A549 (cell line): ENCODE measurements around the gene SNCB. TPM values are rescaled to one million over a fixed set of nuclear protein-coding genes. Genes with fewer than 3 reads are reported as not detected.

ENCODE experiments used
- ATAC-seq, 2 experiments: fragments of 200-7000 bp in 1 of 2; fragments of >200 bp in 1 of 2; cut with Nextera tagmentation in 1 of 2; cut with Tn5 transposase in 1 of 2; 3 replicates each; pipeline versions ENCODE4 v1.8.0 to v1.9.1; 2018 to 2020; ENCODE audit warnings: mild to moderate bottlenecking in 1 of 2, moderate library complexity in 1 of 2
- CTCF ChIA-PET: fragments of 300-600 bp; sonication (Branson Sonifier 250); formaldehyde crosslinking; extraction: SDS; loops from one replicate; lab custom pipeline; 2021; ENCODE audit warnings: antibody characterized with exemption, inconsistent platforms; lab: Yijun Ruan, JAX
- POLR2A ChIA-PET: fragments of 350-600 bp; formaldehyde crosslinking; extraction: SDS; loops from one replicate; lab custom pipeline; 2021; ENCODE audit warnings: antibody characterized with exemption, inconsistent platforms; lab: Yijun Ruan, JAX
- DNase-seq, 2 experiments: peaks; one replicate each; pipeline versions ENCODE4 v3.0.0 to v3.0.0-alpha.2; 2011 to 2016; ENCODE audit warnings: low read depth in 1 of 2, low spot score in 1 of 2
- FAIRE-seq: peaks from 2 replicates; lab custom pipeline; 2011; peaks lifted over from hg19 to GRCh38; lab: Jason Lieb, UNC
- H3K27ac ChIP-seq, 2 experiments: fragments of >200 bp; sonication (Bioruptor Twin); formaldehyde crosslinking; 3 replicates each; pipeline ENCODE4 v1.5.1; 2016 to 2017
- H3K4me1 ChIP-seq: fragments of >200 bp; sonication (Bioruptor Twin); formaldehyde crosslinking; 3 replicates; pipeline ENCODE4 v1.6.1; 2016
- H3K4me2 ChIP-seq: fragments of >200 bp; sonication (Bioruptor Twin); formaldehyde crosslinking; 3 replicates; pipeline ENCODE4 v1.6.1; 2016
- H3K4me3 ChIP-seq: fragments of >200 bp; sonication (Bioruptor Twin); formaldehyde crosslinking; 3 replicates; pipeline ENCODE4 v1.5.1; 2016
- H3K9me3 ChIP-seq: fragments of >200 bp; sonication (Bioruptor Twin); formaldehyde crosslinking; 3 replicates; pipeline ENCODE4 v1.6.1; 2016
- BCL3 ChIP-seq: fragments of >200 bp; sonication (Bioruptor Twin); formaldehyde crosslinking; IDR thresholded peaks from 3 replicates; pipeline ENCODE4 v1.6.1; 2016
- CBX2 ChIP-seq: fragments of 200-600 bp; sonication (generic); IDR thresholded peaks from 2 replicates; pipeline ENCODE4 v1.6.1; 2016; ENCODE audit warnings: low read depth, mild to moderate bottlenecking, borderline replicate concordance
- CBX8 ChIP-seq: fragments of 200-600 bp; sonication (generic); IDR thresholded peaks from 2 replicates; pipeline ENCODE4 v1.6.1; 2016
- CHD4 ChIP-seq: fragments of 200-600 bp; sonication (generic); IDR thresholded peaks from 2 replicates; pipeline ENCODE4 v1.6.1; 2016; ENCODE audit warnings: antibody characterized with exemption, mild to moderate bottlenecking, borderline replicate concordance
- ELK1 ChIP-seq: fragments of 150-350 bp; IDR thresholded peaks from 2 replicates; pipeline ENCODE4 v1.6.1; 2014; ENCODE audit warnings: low read depth, mild to moderate bottlenecking, low read length
- GATA3 ChIP-seq: IDR thresholded peaks from 2 replicates; pipeline ENCODE4 v1.6.1; 2012; ENCODE audit warnings: borderline replicate concordance
- HDAC2 ChIP-seq: fragments of 200-600 bp; sonication (generic); IDR thresholded peaks from 2 replicates; pipeline ENCODE4 v1.6.1; 2016
- HEYL ChIP-seq: fragments of 250-450 bp; sonication (Bioruptor Pico); IDR thresholded peaks from 2 replicates; pipeline ENCODE4 v1.8.0; 2021; ENCODE audit warnings: mild to moderate bottlenecking, moderate library complexity
- HOXA7 ChIP-seq: fragments of 250-450 bp; sonication (Bioruptor Pico); IDR thresholded peaks from 2 replicates; pipeline ENCODE4 v1.5.0; 2020; ENCODE audit warnings: mild to moderate bottlenecking, moderate library complexity
- HOXB13 ChIP-seq: fragments of 250-450 bp; sonication (Bioruptor Pico); IDR thresholded peaks from 2 replicates; pipeline ENCODE4 v1.5.0; 2020; ENCODE audit warnings: low read depth, mild to moderate bottlenecking, moderate library complexity
- JUN ChIP-seq, 2 experiments: fragments of >200 bp; sonication (Bioruptor Twin); formaldehyde crosslinking; IDR thresholded peaks; 2 replicates in 1 of 2; 3 replicates in 1 of 2; pipeline ENCODE4 v1.6.1; 2016 to 2017
- KDM1A ChIP-seq: fragments of 200-600 bp; sonication (generic); IDR thresholded peaks from 2 replicates; pipeline ENCODE4 v1.6.1; 2016; ENCODE audit warnings: low read depth, mild to moderate bottlenecking
- KDM5A ChIP-seq: fragments of 200-600 bp; sonication (generic); IDR thresholded peaks from 2 replicates; pipeline ENCODE4 v1.6.1; 2016; ENCODE audit warnings: antibody characterized with exemption, mild to moderate bottlenecking
- NFE2L2 ChIP-seq: fragments of 150-350 bp; conservative IDR thresholded peaks from 2 replicates; pipeline ENCODE4 v1.6.1; 2014; ENCODE audit warnings: low read length
- NR3C1 ChIP-seq: fragments of >200 bp; sonication (Bioruptor Twin); formaldehyde crosslinking; IDR thresholded peaks from 3 replicates; pipeline ENCODE4 v1.6.1; 2017
- PBX3 ChIP-seq: IDR thresholded peaks from 2 replicates; pipeline ENCODE4 v1.6.1; 2012
- PHF8 ChIP-seq: fragments of 200-600 bp; sonication (generic); IDR thresholded peaks from 2 replicates; pipeline ENCODE4 v1.6.1; 2016; ENCODE audit warnings: low read depth, mild to moderate bottlenecking, antibody characterized with exemption, moderate library complexity, borderline replicate concordance
- POLR2AphosphoS2 ChIP-seq: conservative IDR thresholded peaks from 2 replicates; pipeline ENCODE4 v1.6.1; 2012; ENCODE audit warnings: low read length, improper control_type of control experiment, inconsistent platforms
- RCOR1 ChIP-seq: fragments of 150-350 bp; IDR thresholded peaks from 2 replicates; pipeline ENCODE4 v1.6.1; 2014; ENCODE audit warnings: antibody characterized with exemption, low read length, low read depth
- SMC3 ChIP-seq: fragments of >200 bp; sonication (Bioruptor Twin); formaldehyde crosslinking; IDR thresholded peaks from 3 replicates; pipeline ENCODE4 v1.6.1; 2018; ENCODE audit warnings: inconsistent platforms
- SREBF2 ChIP-seq: fragments of 450-650 bp; IDR thresholded peaks from 2 replicates; pipeline ENCODE4 v1.6.1; 2014; ENCODE audit warnings: mild to moderate bottlenecking, moderate library complexity
- USF2 ChIP-seq: fragments of 450-650 bp; IDR thresholded peaks from 2 replicates; pipeline ENCODE4 v1.6.1; 2014; ENCODE audit warnings: antibody characterized with exemption
- ZNF302 ChIP-seq: fragments of 250-450 bp; sonication (Bioruptor Pico); IDR thresholded peaks from 2 replicates; pipeline ENCODE4 v1.9.0; 2021; ENCODE audit warnings: inconsistent platforms, mild to moderate bottlenecking, moderate library complexity
- WGBS: methylation state at CpG from one replicate; pipeline ENCODE4 v1.1.6; 2017; ENCODE audit errors: missing lambda C conversion rate; 5-methylcytosine and 5-hydroxymethylcytosine counted together
- polyA plus RNA-seq, 4 experiments: library from polyadenylated mRNA; depleted of rRNA in 3 of 4; stranded (reverse); fragments of >200 nt; fragmentation: RNase III in 1 of 4; extraction: RNeasy Plus Mini Kit Qiagen cat#74134 plus additional on column Dnase treatment in 1 of 4; gene quantifications; 2 replicates in 3 of 4; 3 replicates in 1 of 4; pipeline ENCODE4 v1.2.3, GENCODE V29; 2011 to 2017

The SNCB gene
- polyA plus RNA-seq, 2 of the 4 experiments (the other 2 are of a cell fraction): 0.37 to 0.74 TPM

- H3K4me1 ChIP-seq: peaks cover 13% of the 10 kb centered on the region
- no peak for ATAC-seq
- no peak overlapping the region for H3K4me3 ChIP-seq
- no peak for DNase-seq
- H3K27ac ChIP-seq: no peak overlapping the region
- H3K9me3 ChIP-seq: no peaks in the 10 kb centered on the region
- POLR2A ChIA-PET: interaction anchor here (0.6 to 1.5 kb wide), 2 partner anchors 40 to 292 kb away, joined by 3 to 5 read pairs; partner anchors contain the start of genes HK3 and TSPAN17
- 89% methylated on average over 3 of the region's 3 CpGs for WGBS
- no peak for FAIRE-seq
- H3K4me2 ChIP-seq: no peak overlapping the region
- no peak for TF ChIP-seq RCOR1
- TF ChIP-seq GATA3: no peak
- no peak for TF ChIP-seq CHD4
- TF ChIP-seq CBX2: no peak
- no peak for TF ChIP-seq HDAC2
- no peak for TF ChIP-seq NFE2L2
- TF ChIP-seq BCL3: no peak
- TF ChIP-seq, all 56 proteins: peak for 0
- CTCF ChIA-PET: interaction anchor here (1.2 to 3.8 kb wide), 7 partner anchors 12 to 191 kb away, joined by 3 to 18 read pairs (median 6); partner anchors contain the start of genes CLTB and TSPAN17
These were observed 23.5 kb downstream of the SNCB start for GRCh38 chr5:176606875-176607274.

- Histone ChIP-seq H3K27ac (no peak overlapping the region), H3K4me3 (no peak overlapping the region), H3K4me1 (peaks cover 13% of the 10 kb centered on the region), H3K9me3 (no peaks in the 10 kb centered on the region), H3K4me2 (no peak overlapping the region)
- ChIA-PET CTCF (interaction anchor here (0.9 to 3.8 kb wide), 8 partner anchors 12 to 190 kb away, joined by 4 to 18 read pairs (median 6); partner anchors contain the start of genes CLTB and TSPAN17), POLR2A (interaction anchor here (0.6 to 1.5 kb wide), 2 partner anchors 41 to 293 kb away, joined by 3 to 5 read pairs; partner anchors contain the start of genes HK3 and TSPAN17)
- TF ChIP-seq HDAC2 (no peak), KDM1A (no peak), POLR2AphosphoS2 (no peak), USF2 (no peak), NR3C1 (no peak), ELK1 (no peak), PBX3 (no peak), SREBF2 (no peak), SMC3 (no peak)
- WGBS: 80% methylated on average over 3 of the region's 3 CpGs
- ATAC-seq: no peak
- no peak for FAIRE-seq
- no peak for DNase-seq
These were observed 24.3 kb downstream of the SNCB start for GRCh38 chr5:176606032-176606431.

GRCh38 chr5:176603091-176603490 is 27.2 kb downstream of the SNCB start:
- H3K27ac ChIP-seq: no peak overlapping the region
- TF ChIP-seq PHF8: no peak
- no peak for TF ChIP-seq HEYL (CRISPR knock-in tag)
- no peak for TF ChIP-seq HOXA7 (CRISPR knock-in tag)
- TF ChIP-seq SREBF2: no peak
- no peak for TF ChIP-seq JUN (IDR thresholded peaks at IDR 0.05)
- TF ChIP-seq ZNF302 (CRISPR knock-in tag): no peak
- no peak for TF ChIP-seq KDM5A
- TF ChIP-seq HOXB13: no peak
- TF ChIP-seq CBX8: no peak
- FAIRE-seq: no peak
- H3K4me1 ChIP-seq: 0 out of 3 replicates have a peak, but pooled peaks cover 7% of the 10 kb centered on the region
- H3K4me3 ChIP-seq: no peak overlapping the region
- DNase-seq: no peak
- WGBS: 61% methylated on average over 2 of the region's 2 CpGs
- no peak for ATAC-seq
- no peak overlapping the region for H3K4me2 ChIP-seq
- POLR2A ChIA-PET: no interaction called here
- CTCF ChIA-PET: interaction anchor here (0.7 to 3.0 kb wide), 6 partner anchors 16 to 263 kb away, joined by 3 to 11 read pairs (median 6); no protein-coding TSS in a partner anchor
- H3K9me3 ChIP-seq: no peaks in the 10 kb centered on the region
